ENCODE results near the gene PAPPA.

DNA sequence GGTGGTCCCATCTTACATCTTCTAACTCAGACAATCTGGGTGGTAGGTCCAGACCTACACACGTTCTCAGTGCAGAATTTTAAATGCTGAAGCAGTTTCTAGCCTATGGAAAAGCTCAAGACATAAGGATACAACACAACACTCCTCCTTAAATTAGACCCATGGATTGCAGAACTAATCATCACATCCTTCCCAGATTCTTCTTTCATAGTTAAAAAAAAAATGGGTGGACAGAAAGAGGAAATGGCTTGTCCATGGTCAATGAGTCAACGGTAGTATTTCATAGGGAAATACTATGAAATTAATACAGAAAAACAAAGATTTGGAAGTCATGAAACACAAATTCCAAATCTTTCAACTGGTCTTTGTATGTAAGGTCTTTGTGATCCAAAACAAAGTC lies 106.9 kb downstream of the PAPPA start:
- TF ChIP-seq FOSL1 (IDR thresholded peaks at IDR 0.05; ENCODE audit: low read depth) (no peak), SP1 (IDR thresholded peaks at IDR 0.05; ENCODE audit: low read depth) (no peak), EZH2 (IDR thresholded peaks at IDR 0.05) (no peak), POLR2AphosphoS5 (IDR thresholded peaks at IDR 0.05; ENCODE audit: low read depth, low read length) (no peak), POLR2A (IDR thresholded peaks at IDR 0.05; ENCODE audit: borderline replicate concordance, extremely low read depth, insufficient read depth, insufficient read length) (no peak), SIN3A (IDR thresholded peaks at IDR 0.05; ENCODE audit: low read depth) (no peak), CEBPB (IDR thresholded peaks at IDR 0.05; ENCODE audit: low read depth) (no peak), TCF7L2 (IDR thresholded peaks at IDR 0.05; ENCODE audit: borderline replicate concordance, extremely low read depth, insufficient read depth, insufficient read length) (no peak)
- TF ChIP-seq, protein P1, sequence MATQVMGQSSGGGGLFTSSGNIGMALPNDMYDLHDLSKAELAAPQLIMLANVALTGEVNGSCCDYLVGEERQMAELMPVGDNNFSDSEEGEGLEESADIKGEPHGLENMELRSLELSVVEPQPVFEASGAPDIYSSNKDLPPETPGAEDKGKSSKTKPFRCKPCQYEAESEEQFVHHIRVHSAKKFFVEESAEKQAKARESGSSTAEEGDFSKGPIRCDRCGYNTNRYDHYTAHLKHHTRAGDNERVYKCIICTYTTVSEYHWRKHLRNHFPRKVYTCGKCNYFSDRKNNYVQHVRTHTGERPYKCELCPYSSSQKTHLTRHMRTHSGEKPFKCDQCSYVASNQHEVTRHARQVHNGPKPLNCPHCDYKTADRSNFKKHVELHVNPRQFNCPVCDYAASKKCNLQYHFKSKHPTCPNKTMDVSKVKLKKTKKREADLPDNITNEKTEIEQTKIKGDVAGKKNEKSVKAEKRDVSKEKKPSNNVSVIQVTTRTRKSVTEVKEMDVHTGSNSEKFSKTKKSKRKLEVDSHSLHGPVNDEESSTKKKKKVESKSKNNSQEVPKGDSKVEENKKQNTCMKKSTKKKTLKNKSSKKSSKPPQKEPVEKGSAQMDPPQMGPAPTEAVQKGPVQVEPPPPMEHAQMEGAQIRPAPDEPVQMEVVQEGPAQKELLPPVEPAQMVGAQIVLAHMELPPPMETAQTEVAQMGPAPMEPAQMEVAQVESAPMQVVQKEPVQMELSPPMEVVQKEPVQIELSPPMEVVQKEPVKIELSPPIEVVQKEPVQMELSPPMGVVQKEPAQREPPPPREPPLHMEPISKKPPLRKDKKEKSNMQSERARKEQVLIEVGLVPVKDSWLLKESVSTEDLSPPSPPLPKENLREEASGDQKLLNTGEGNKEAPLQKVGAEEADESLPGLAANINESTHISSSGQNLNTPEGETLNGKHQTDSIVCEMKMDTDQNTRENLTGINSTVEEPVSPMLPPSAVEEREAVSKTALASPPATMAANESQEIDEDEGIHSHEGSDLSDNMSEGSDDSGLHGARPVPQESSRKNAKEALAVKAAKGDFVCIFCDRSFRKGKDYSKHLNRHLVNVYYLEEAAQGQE (IDR thresholded peaks at IDR 0.05; ENCODE audit: low read depth), result no peak
- TF ChIP-seq, protein P2, sequence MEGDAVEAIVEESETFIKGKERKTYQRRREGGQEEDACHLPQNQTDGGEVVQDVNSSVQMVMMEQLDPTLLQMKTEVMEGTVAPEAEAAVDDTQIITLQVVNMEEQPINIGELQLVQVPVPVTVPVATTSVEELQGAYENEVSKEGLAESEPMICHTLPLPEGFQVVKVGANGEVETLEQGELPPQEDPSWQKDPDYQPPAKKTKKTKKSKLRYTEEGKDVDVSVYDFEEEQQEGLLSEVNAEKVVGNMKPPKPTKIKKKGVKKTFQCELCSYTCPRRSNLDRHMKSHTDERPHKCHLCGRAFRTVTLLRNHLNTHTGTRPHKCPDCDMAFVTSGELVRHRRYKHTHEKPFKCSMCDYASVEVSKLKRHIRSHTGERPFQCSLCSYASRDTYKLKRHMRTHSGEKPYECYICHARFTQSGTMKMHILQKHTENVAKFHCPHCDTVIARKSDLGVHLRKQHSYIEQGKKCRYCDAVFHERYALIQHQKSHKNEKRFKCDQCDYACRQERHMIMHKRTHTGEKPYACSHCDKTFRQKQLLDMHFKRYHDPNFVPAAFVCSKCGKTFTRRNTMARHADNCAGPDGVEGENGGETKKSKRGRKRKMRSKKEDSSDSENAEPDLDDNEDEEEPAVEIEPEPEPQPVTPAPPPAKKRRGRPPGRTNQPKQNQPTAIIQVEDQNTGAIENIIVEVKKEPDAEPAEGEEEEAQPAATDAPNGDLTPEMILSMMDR (IDR thresholded peaks at IDR 0.05 in 2 of 3, conservative IDR thresholded peaks at IDR 0.05 in 1 of 3; ENCODE audit: borderline replicate concordance in 1 of 3, insufficient read depth in 1 of 3, low read depth in 2 of 3, low read length in 2 of 3), result no peak
